Head of caudate nucleus (tissue), 42 donors: ENCODE measurements around the gene DOCK3.
"Not testable (repeated sequence)": the region's sequence is repeated elsewhere in the genome, so short reads cannot be mapped to it uniquely, and the experiment has no call there.

Experiments used
- DNase-seq, 42 donors: peaks; one replicate each; pipeline versions ENCODE4 v3.0.0 to v3.0.0-alpha.2; 2020 to 2021; ENCODE audit warnings: mixed read lengths in 7 of 42
- intact Hi-C: fragments of 100-400 bp; cut with DNase I; formaldehyde crosslinking; loops from one replicate; pipeline ENCODE4 v1.15.0; 2022

DOCK3 gene

GRCh38 chr3:51131607-51132006 is 456.9 kb downstream of the DOCK3 start:
- intact Hi-C loops, DNase-seq: not testable (repeated sequence)

- intact Hi-C loops, result no loop called here
- DNase-seq, result no peak
Measured at GRCh38 chr3:51137715-51138114, 463.0 kb downstream of the DOCK3 start.

GRCh38 chr3:51139616-51140015 is 464.9 kb downstream of the DOCK3 start:
- intact Hi-C loops, result no loop called here
- no peak for DNase-seq

- intact Hi-C loops, result no loop called here
Measured at GRCh38 chr3:51141573-51141972, 466.8 kb downstream of the DOCK3 start.

GRCh38 chr3:51145811-51146585 is 471.3 kb downstream of the DOCK3 start:
- intact Hi-C loops, result no loop called here
- DNase-seq, result no peak

More at GRCh38 chr3:51141573-51141972, 466.8 kb downstream of the DOCK3 start:
- no peak for DNase-seq

GRCh38 chr3:51146781-51147180 is 472.1 kb downstream of the DOCK3 start:
- intact Hi-C loops, result no loop called here
- no peak for DNase-seq

- no peak for DNase-seq
- intact Hi-C loops, result no loop called here
Measured at GRCh38 chr3:51156147-51156546, 481.4 kb downstream of the DOCK3 start.

GRCh38 chr3:51163051-51163450 is 488.3 kb downstream of the DOCK3 start:
- DNase-seq, result no peak
- intact Hi-C loops, result no loop called here

GRCh38 chr3:51173518-51174271 is 499.0 kb downstream of the DOCK3 start:
- no peak for DNase-seq
- intact Hi-C loops, result no loop called here

GRCh38 chr3:51176923-51177322 is 502.2 kb downstream of the DOCK3 start:
- no peak for DNase-seq
- intact Hi-C loops, result no loop called here

- DNase-seq, intact Hi-C loops: not testable (repeated sequence)
Measured at GRCh38 chr3:51186446-51186845, 511.7 kb downstream of the DOCK3 start.

- no peak for DNase-seq
- intact Hi-C loops, result no loop called here
Measured at GRCh38 chr3:51190199-51190598, 515.5 kb downstream of the DOCK3 start.

GRCh38 chr3:51190827-51191226 is 516.1 kb downstream of the DOCK3 start:
- intact Hi-C loops, result no loop called here
- DNase-seq, result no peak

GRCh38 chr3:51191768-51192167 is 517.0 kb downstream of the DOCK3 start:
- intact Hi-C loops, result no loop called here
- no peak for DNase-seq

GRCh38 chr3:51198477-51198876 is 523.8 kb downstream of the DOCK3 start:
- peak in 1 of 42 donors; percentile 17 for DNase-seq
- intact Hi-C loops, result no loop called here

GRCh38 chr3:51199296-51199695 is 524.6 kb downstream of the DOCK3 start:
- DNase-seq, intact Hi-C loops: not testable (repeated sequence)

- no peak for DNase-seq
- intact Hi-C loops, result no loop called here
Measured at GRCh38 chr3:51216291-51216690, 541.6 kb downstream of the DOCK3 start.

GRCh38 chr3:51221959-51222358 is 547.2 kb downstream of the DOCK3 start:
- DNase-seq, result no peak
- intact Hi-C loops, result no loop called here

- intact Hi-C loops, result no loop called here
- DNase-seq, result no peak
Measured at GRCh38 chr3:51224283-51224682, 549.6 kb downstream of the DOCK3 start.

- intact Hi-C loops, result no loop called here
- no peak for DNase-seq
Measured at GRCh38 chr3:51224843-51225242, 550.1 kb downstream of the DOCK3 start.

- DNase-seq, result no peak
- intact Hi-C loops, result no loop called here
Measured at GRCh38 chr3:51242939-51243338, 568.2 kb downstream of the DOCK3 start.
